ENCODE data around the gene ZBTB7C.

The ZBTB7C gene

GRCh38 chr18:48045744-48046143, 363.4 kb downstream of the ZBTB7C start:
- no peak for DNase-seq (ENCODE audit: low read depth, low spot score)
- no peak overlapping the region for H3K4me3 ChIP-seq (ENCODE audit: low read depth, low read length)
- TF ChIP-seq CTCF (IDR thresholded peaks at IDR 0.05; ENCODE audit: low read depth, low read length), result no peak
- in situ Hi-C loops (cut with HindIII; ENCODE audit: low sequenced_read_pairs), result no loop called here

GRCh38 chr18:48044944-48045343, 364.2 kb downstream of the ZBTB7C start:
- in situ Hi-C loops (cut with HindIII; ENCODE audit: low sequenced_read_pairs), result no loop called here
- TF ChIP-seq CTCF (IDR thresholded peaks at IDR 0.05; ENCODE audit: low read depth, low read length), result no peak

GRCh38 chr18:48043166-48043565, 366.0 kb downstream of the ZBTB7C start:
- in situ Hi-C loops (cut with HindIII; ENCODE audit: low sequenced_read_pairs), result no loop called here
- H3K4me3 ChIP-seq (ENCODE audit: low read depth, low read length), result no peak overlapping the region
- TF ChIP-seq CTCF (IDR thresholded peaks at IDR 0.05; ENCODE audit: low read depth, low read length), result no peak
- no peak for DNase-seq (ENCODE audit: low read depth, low spot score)

More at GRCh38 chr18:48044944-48045343, 364.2 kb downstream of the ZBTB7C start:
- no peak overlapping the region for H3K4me3 ChIP-seq (ENCODE audit: low read depth, low read length)
- DNase-seq (ENCODE audit: low read depth, low spot score), result no peak

- H3K4me3 ChIP-seq (ENCODE audit: low read depth, low read length), result no peak overlapping the region
- in situ Hi-C loops (cut with HindIII; ENCODE audit: low sequenced_read_pairs), result no loop called here
- no peak for DNase-seq (ENCODE audit: low read depth, low spot score)
- no peak for TF ChIP-seq CTCF (IDR thresholded peaks at IDR 0.05; ENCODE audit: low read depth, low read length)
These were observed 366.8 kb downstream of the ZBTB7C start for GRCh38 chr18:48042431-48042830.

- no peak overlapping the region for H3K4me3 ChIP-seq (ENCODE audit: low read depth, low read length)
- in situ Hi-C loops (cut with HindIII; ENCODE audit: low sequenced_read_pairs), result no loop called here
- no peak for DNase-seq (ENCODE audit: low read depth, low spot score)
- no peak for TF ChIP-seq CTCF (IDR thresholded peaks at IDR 0.05; ENCODE audit: low read depth, low read length)
These were observed 368.6 kb downstream of the ZBTB7C start for GRCh38 chr18:48040457-48041110.

- in situ Hi-C loops (cut with HindIII; ENCODE audit: low sequenced_read_pairs), result no loop called here
- TF ChIP-seq CTCF (IDR thresholded peaks at IDR 0.05; ENCODE audit: low read depth, low read length), result no peak
- no peak for DNase-seq (ENCODE audit: low read depth, low spot score)
These were observed 369.4 kb downstream of the ZBTB7C start for GRCh38 chr18:48039769-48040215.

More at GRCh38 chr18:48039769-48040215, 369.4 kb downstream of the ZBTB7C start:
- H3K4me3 ChIP-seq (ENCODE audit: low read depth, low read length), result no peak overlapping the region
